Smooth muscle cell of the brain vasculature (primary cell): ENCODE results near the gene SCARB1.

ENCODE experiments used
- DNase-seq: peaks from one replicate; pipeline ENCODE4 v3.0.0-alpha.2; 2012; ENCODE audit warnings: low read depth, low spot score

The SCARB1 gene

GRCh38 chr12:124844411-124845397, 19.0 kb downstream of the SCARB1 start:
- DNase-seq, result no peak

DNA sequence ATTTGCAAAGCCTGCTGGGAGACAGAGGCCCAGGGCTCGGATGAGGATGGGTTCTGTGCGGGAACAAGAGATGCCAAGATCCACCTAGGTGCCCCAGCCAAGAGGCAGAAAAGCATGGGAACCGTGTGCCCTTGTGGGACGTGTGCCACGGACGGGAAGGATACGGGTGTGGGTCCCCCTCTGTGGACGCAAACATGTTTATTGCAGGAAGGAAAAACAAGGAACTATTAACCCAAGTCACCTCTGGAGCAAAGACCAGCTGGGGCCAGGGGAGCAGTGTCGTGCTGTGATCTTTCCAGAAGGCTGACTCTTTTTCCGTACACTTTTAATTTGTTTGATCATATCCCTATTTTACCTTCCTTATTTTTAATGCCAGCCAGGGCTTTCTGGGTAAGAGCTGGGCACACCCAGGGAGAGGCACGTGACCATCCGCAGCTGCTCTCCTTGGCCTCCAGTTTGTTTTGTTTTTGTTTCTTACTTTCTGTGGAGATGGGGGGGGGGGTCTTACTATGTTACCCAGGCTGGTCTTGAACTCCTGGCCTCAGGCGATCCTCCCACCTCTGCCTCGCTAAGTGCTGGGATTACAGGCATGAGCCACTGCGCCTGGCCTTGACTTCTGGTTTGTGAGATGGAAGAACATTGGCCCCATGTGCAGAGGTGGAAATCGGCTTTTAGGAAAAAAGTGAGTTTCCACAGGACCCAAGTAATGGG, 20.7 kb downstream of the SCARB1 start:
- DNase-seq, result no peak

DNA sequence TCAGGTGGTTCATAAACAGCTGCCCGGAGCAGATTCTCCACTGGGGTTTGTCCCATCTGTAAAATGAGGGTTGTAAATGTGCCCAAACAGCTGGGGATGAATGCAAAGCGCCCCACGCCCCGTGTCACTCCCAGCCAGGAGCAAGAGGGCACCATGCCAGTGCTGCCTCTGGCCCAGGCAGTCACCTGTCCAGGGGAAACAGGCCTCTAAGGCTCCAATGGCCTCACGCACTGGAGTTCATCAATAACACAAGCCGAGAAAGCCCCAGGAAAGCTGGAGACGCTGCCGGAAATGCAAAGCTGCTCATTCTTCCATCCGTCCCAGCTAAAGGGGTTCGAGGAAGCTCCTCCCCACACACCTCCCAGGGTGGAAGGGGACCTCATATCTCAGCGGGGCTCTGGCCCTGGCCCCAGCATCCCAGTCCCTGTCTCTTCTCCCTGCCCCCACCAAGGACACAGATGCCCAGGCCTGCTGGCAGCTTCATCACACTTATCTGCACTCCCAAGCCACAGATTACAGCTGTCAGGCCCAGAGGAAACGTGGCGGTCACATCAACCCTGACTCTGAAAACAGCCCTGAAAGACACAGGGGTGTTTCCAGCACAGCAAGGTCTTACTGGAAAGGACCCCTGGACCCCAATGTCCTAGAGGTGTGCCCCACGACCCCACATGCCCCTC, 21.5 kb downstream of the SCARB1 start:
- no peak for DNase-seq

DNA sequence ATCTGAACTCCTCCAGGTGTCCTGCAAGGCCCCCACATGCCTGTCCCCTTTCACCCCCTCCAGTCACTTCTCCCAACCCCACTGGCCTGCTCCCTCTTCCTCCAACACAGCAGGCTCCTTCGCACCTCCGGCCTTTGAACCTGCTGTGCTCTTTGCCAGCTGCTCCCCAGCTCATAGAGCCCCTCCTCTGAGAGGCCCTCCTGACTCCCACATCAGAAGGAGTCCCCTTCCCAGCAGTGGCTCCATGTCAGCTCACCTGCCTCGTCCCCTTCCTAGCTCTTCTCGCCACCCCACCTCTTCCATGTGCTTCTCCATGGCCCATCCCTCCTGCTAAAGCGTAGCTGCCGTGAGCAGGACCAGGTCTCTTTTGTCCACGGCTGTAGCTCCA, 22.1 kb downstream of the SCARB1 start:
- DNase-seq, result no peak

- DNase-seq, result peak; percentile 97
These were observed 25.5 kb downstream of the SCARB1 start for GRCh38 chr12:124837958-124838803.

- DNase-seq, result no peak
These were observed 26.3 kb downstream of the SCARB1 start for GRCh38 chr12:124837249-124837897.

- DNase-seq, result no peak
These were observed 26.9 kb downstream of the SCARB1 start for GRCh38 chr12:124836759-124837158.

GRCh38 chr12:124835656-124836410, 27.8 kb downstream of the SCARB1 start:
- no peak for DNase-seq

GRCh38 chr12:124834822-124835221, 28.8 kb downstream of the SCARB1 start:
- DNase-seq, result no peak

DNA sequence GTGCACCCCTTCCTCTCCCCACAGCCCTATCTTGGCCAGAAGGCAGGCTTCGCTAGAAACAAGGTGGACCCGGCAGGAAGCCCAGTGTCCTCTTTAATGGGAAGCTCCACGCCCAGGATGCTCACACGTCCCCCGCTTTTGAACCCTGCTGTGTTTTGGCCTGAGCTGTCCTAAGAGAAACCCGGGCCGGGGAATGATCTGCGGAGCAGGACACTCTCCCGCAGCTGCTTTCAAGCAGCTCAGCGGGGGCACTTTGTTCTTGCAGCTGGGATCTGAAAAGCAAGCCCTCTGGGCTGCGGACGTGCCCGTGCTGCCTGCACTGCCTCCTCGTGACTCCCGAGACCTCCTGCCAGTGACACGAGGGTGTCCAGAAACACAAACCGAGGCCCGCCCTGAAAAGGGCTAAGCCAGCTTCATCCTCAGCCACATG, 30.0 kb downstream of the SCARB1 start:
- peak; percentile 93 for DNase-seq

DNA sequence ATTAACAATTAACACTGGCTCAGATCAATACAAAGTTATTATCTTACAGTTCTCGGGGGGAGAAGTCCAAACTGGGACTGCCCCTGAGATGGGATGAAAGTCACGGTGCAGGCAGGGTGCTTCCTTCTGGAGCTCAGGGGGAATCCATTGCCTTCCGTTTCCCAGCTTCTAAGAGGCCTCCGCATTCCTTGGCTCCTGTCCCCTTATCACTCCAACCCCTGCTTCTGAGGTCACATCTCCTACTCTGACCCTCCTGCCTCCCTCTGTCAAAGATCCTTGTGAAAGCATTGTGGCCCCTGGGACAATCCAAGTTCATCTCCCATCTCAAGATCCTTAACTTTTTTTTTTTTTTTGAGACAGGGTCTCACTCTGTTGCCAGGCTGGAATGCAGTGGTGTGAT, 30.8 kb downstream of the SCARB1 start:
- DNase-seq, result no peak

- no peak for DNase-seq
These were observed 32.1 kb downstream of the SCARB1 start for GRCh38 chr12:124831590-124831989.

- no peak for DNase-seq
These were observed 33.4 kb downstream of the SCARB1 start for GRCh38 chr12:124830306-124830705.

DNA sequence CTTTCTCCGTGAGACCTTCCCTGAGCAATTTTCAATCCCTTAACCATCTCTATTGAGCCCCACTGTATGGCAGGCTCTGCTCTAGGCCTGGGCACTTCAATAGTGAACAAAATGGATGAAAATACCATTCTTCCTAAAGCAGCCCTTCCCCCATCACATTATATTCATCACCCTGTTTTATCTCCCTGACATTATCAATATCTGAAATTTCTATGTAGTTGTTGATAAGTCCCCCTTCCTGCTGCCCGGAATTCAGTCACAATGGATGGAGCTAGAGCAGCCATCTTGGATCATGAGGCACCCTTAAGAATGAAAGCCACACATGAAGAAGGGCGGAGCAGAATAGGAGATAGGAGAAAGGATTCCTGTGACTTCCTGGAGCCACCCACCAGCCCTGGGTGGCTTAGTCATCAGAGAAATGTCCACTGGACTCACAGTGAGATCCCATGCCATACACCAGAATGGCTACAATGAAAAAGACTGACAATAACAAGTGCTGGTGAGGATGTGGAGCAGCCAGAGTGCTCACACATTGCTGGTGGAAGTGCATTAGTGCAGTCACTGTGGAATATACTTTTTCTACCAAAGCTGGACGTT, 33.9 kb downstream of the SCARB1 start:
- DNase-seq, result no peak

- DNase-seq, result peak; percentile 21
These were observed 34.5 kb downstream of the SCARB1 start for GRCh38 chr12:124829008-124829707.

DNA sequence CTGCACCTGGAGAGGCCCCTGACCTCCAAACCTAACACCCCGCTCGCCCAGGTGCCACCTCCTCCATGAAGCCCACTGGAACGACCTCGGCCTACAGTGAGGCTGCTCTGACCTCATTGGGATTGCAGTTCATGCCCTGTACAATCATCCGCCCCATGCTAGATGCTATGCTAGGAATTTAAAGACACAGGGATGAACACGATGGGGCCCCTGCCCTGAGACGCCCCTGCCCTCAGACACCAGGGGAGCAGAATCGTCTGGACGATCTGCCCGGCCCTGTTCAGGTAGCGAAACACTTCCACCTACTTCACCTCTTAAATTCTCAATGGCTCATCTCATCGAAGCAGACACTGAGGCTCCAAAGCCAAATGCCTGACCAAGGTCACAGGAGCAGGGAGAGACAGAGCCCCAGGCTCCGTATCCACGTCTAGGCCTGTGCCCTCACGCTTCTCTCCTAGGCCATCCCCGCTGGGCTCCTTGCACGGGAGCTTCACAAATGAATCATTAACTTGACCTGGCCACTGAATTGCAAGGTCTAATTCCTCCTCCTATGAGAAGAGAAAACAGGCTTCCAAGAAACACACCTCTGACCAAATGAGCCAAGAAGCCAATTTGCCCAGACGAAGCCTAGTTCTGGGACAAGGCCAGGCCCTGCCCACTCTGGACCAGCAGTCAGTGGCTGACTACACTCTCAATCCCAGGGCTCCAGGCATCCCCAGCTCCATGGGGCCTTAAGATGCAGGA, 35.2 kb downstream of the SCARB1 start:
- no peak for DNase-seq

DNA sequence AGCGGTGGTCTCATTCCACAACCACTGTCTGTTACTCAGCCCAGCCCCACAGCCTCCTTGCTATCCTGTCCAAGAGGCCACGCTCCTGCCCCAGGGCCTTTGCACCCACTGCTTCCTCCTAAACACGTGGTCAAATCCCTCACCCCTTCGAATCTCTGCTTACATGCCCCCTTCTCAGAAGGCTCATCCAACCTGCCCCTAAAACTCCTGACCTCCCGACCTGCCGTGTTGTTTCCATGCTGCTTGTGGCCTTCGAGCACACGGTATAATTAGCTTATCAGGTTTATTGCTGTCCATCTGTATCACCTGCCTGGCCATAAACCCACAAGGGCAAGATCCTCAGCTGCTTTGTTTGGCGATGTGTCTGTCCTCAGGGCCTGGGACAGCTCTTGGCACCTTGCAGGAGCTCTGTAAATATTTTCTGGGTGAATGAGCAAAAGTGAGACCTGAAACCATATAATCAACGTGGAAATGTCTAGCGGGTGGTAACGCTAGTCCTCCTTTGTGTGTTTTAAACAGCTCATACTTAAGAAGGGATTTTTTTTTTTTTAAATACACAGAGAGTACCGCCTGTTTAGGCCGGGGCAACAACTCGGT, 36.0 kb downstream of the SCARB1 start:
- DNase-seq, result no peak

DNA sequence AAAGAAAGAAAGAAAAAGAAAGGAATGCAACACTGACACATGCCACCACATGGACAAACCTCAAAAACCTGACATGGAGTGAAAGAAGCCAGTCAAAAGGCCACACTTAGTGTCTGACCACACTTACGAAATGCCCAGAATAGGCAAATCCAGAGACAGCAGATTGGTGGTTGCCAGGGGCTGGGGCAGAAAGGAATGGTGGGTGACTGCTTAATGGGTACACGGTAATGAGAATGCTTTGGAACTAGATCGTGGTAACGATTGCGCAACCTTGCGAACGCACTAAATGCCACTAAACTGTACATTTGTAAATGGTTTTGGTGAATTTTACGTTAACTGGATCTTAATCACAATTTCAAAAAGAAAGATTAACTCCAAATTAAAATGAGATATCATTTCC, 39.5 kb downstream of the SCARB1 start:
- DNase-seq, result no peak
